Erythroblast (primary cell): ENCODE measurements around the gene RIPK3.
"Not testable (repeated sequence)": the region's sequence is repeated elsewhere in the genome, so short reads cannot be mapped to it uniquely, and the experiment has no call there.

ENCODE experiments used
- DNase-seq, 2 experiments: peaks; one replicate each; lab custom pipeline; 2025; lab: John Stamatoyannopoulos, UW
- GATA1 ChIP-seq: IDR thresholded peaks from 2 replicates; pipeline ENCODE4 v1.6.1; 2011; ENCODE audit warnings: low read depth, mild to moderate bottlenecking, control low read depth, low read length, moderate library complexity
- POLR2A ChIP-seq: IDR thresholded peaks from 2 replicates; pipeline ENCODE4 v1.6.1; 2011; ENCODE audit warnings: mild to moderate bottlenecking, low read length

Gene RIPK3

DNA sequence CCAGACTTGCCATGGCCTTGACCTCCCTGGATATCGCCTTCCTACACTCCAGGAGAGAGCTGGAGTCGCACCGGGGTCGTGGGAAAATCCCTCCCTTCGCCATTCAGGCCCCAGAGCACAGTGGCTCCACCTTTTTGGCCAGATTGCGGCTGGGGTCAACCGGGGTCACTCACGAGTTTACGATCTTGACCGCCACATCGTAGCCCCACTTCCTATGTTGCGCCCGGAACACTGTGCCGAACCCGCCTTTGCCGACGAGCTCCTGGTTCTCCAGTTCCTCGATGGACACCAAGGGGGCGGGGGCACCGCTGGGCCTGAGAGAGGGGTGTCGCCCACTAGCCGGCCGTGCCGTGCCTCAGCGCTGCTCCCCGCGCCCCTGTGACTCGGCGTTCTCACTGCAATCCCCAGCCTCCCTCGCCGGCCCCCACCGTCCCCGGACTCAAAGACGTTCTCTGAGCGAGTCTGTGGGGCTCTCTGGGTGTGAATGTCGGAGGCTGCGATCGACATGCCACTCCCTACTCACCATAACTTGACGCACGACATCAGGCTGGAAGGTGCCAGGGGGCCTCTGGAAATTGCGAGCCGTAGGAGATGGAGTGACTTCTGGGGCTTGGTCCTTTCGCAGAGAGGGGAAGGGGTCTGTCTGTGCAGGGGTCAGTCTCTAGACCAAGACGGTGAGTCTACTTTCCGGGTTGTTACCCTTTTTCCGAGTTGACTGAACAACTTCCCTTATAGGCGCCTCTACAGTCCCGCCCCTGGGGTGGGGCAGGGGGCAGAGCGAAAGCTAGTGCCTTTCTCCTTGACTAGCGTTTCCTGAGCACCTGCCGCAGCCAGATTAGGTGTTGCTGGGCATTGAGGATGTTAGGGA, at the start of gene RIPK3:
TSS of gene RIPK3 (minus strand) at position 708 of the 868 bp plus-strand sequence. CDS start at position 543, 165 bp downstream.
- peak in 1 of 2 experiments; percentile 43 for DNase-seq
- TF ChIP-seq POLR2A = no peak
- TF ChIP-seq GATA1 = no peak

DNA sequence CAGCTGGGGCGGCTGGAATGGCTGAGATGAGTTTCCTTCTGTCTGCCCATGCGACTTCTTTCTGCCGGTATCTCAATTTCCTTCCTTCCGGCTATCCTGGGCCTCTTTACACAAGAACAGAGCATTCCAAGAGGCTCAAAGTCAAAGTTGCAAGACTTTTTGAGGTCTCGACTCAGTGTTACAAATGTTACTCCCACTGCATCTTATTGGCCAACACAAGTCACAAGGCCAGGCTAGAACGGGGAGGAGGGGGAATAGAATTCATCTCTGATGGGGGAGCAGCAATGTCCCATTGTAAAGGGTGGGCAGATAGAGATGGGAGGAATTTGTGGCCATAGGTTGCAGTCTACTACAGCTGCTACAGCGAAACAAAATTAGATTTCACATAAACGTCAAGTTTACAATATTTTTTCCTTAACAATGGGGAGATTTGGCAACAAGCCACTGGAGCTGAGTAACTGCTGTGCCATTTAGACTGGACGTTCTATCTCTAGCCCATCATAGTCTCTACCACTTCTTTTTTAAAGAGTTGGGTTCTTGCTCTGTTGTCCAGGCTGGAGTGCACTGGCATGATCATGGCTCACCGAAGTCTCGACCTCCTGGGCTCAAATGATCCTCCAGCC, 49.5 kb upstream of the RIPK3 start:
- DNase-seq = no peak
- TF ChIP-seq POLR2A (no peak), GATA1 (no peak)

DNA sequence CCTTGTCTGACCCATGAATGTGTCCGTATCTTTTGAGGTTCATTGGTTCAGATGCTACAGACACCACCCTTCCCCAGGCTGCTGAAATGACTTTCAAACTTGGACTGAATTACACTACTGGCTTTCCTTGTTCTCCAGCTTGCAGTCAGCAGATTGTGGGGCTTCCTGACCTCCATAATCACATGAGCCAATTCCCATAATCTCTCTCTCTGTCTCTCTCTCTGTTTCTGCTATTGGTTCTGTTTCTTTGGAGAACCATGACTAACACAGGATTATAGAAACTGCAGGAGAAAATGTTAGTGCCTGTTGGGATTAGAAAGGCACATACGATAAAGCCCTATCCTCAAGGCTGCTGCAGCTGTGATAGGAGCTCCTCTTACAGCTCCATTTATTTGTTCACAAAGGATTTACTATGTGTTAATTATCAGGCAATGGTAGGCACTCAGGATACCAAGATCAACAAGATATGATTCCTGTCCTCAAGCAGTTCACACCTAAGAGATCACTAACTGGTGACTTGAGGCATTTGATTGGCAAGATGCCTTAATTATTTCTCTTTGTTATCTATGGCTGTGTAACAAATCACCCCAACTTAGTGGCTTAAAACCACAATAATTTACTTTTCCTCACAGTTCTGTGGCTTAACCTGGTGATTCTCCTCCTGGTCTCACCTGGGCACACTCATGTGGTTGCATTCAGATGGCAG, 48.8 kb upstream of the RIPK3 start:
- no peak for TF ChIP-seq GATA1
- DNase-seq = no peak

DNA sequence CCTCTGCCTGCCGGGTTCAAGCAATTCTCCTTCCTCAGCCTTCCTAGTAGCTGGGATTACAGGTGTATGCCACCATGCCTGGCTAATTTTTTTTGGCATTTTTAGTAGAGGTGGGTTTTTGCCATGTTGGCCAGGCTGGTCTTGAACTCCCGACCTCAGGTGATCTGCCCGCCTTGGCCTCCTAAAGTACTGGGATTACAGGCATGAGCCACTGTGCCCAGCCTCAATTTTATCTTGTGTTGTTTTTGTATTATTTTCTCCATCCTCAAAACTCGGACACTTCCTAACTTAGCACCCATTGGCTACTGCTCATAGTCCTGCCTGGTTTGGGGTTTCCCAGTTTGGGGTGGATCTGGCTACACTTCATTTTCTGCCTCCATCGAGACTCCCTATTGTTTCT, 47.8 kb upstream of the RIPK3 start:
- not testable (repeated sequence) for DNase-seq

DNA sequence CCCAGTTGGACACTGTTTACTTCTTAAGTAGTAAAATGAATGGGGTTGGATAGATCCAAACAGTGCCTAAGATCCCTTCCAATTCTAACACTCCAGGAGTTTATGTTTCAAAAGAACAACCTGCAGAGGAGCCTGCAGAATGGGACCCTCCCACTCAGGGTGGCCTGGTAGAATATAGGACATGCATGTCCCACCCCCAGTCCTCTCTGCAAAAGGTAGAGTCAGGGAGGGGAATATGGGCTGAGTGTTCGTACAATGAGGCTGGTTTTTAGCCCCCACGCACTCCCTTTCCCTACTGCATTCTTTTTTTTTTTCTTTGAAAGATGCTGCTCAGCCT, 47.2 kb upstream of the RIPK3 start:
- TF ChIP-seq POLR2A (no peak), GATA1 (no peak)
- no peak for DNase-seq

DNA sequence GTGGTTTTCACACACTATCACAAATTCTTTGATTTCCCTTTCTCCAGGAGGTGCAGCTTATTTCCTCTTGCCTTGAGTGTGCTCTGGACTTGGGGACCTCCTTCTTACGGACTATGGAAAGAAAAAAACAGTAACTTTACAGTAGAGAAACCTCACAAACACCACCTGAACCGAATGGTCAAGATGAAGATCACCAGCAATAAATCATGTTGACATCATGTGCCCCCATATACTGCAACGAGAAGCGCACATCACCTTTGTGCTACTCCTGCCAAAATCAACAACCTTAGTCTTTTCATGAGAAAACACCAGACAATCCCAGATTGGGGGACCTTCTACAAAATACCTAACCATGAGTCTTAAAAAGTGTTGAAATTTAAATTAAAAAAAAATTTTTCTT, 45.7 kb upstream of the RIPK3 start:
- no peak for DNase-seq
- TF ChIP-seq GATA1 = no peak
- TF ChIP-seq POLR2A = no peak

DNA sequence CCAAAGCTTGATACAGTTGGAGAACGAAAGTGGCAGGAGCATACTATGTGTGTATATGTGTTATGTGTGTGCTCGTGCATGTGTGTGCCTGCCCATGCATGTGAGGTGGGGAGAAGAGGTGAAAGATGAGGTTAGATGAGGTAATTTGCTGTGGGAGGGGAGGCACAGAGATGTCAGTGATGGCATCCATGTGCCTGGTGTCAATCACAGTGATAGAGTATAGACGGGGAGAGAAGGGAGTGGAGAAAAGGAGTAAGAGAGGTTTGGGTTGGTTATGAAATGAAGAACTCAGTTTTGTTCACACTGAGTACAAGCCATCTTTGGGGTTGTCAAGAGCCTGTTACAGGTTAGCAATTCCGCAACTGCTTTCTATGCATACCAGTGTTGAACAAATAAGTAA, 44.4 kb upstream of the RIPK3 start:
- DNase-seq = no peak

DNA sequence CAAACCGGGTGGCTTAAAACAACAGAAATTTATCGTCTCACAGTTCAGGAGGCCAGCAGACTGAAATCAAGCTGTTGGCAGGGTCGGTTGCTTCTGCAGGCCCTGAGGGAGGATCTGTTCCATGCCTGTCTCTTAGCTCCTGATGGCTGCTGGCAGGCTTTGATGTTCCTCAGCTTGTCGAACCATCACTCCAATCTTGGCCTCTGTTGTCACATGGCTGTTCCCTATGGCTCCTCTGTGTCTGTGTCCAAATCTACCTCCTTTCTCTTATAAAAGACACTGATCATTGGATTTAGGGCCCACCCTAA, 42.2 kb upstream of the RIPK3 start:
- no peak for DNase-seq
- no peak for TF ChIP-seq POLR2A
- TF ChIP-seq GATA1 = no peak

More for the DNA sequence above, 44.4 kb upstream of the RIPK3 start:
- no peak for TF ChIP-seq POLR2A
- no peak for TF ChIP-seq GATA1

DNA sequence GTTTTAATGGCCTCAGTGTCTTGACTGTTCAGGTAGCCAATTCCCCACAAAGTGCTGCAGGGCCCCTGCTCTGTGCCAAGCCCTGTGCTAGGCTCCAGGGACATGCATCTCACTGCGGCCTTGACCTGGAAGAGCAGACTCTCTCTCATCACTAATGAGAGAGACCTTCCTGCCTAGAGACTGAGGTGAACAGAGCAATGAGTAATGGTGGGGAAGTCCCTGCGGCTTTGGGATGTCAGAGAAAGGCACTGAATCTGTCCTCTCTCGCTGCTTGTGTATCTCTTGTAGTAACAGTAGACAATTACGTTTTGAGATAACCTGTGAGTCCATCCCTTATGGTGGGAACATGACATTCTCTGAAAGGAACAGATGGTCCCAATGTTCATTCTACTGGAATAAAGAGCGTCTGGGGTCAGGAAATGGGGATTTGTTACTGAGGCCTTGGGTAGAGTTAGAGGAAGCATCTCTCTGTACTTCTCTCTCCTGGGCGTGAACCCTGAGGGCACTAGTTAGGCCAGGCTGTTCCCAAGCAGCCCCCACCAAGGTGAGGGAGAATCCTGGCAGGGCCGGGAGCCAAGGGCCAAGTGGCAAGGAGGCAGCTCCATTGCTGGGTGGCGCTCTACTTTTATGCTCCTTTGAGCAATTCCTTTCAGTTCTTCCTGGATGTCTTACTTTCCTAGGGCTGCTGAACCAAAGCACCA, 41.7 kb upstream of the RIPK3 start:
- no peak for DNase-seq
- TF ChIP-seq GATA1 (no peak), POLR2A (no peak)

DNA sequence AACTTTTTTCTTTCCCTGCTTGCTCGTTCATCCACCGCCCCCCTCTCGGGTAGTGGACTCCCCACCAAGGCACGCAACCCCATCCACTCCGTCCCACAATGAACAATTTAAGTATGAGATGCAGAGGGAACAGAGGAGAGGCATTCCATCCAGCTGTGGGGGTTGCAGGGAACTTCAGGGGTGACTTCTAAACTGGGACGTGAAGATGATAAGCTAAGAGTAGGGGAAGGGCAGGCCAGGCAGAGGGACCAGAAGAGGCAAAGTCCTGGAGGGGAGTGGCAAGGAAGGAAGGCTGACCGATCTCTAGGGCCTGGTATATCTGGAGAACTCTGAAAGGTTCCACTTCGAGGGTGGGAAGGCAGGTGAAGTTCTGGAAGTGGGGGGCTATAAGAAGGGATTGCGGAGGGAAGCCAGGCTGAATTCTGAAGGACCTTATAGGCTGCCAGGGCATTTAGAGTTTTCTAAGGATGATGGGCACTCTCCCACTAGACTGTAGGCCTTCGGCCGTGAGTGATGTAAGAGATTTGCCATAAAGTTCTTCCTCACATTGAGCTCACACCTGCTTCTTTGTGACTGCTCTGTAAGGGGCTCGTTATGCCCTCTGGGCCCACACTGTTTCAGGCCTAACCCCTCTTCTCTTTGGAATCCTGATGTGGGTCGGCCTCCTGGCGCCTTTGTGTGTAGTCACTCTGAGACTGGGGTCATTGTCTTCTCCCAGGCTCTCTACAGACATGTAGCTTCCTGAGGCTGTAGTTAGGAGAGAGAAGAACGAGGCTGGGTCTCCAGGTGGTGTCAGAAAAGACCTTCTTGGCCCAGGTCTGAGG, 40.3 kb upstream of the RIPK3 start:
- TF ChIP-seq GATA1 (no peak), POLR2A (no peak)

DNA sequence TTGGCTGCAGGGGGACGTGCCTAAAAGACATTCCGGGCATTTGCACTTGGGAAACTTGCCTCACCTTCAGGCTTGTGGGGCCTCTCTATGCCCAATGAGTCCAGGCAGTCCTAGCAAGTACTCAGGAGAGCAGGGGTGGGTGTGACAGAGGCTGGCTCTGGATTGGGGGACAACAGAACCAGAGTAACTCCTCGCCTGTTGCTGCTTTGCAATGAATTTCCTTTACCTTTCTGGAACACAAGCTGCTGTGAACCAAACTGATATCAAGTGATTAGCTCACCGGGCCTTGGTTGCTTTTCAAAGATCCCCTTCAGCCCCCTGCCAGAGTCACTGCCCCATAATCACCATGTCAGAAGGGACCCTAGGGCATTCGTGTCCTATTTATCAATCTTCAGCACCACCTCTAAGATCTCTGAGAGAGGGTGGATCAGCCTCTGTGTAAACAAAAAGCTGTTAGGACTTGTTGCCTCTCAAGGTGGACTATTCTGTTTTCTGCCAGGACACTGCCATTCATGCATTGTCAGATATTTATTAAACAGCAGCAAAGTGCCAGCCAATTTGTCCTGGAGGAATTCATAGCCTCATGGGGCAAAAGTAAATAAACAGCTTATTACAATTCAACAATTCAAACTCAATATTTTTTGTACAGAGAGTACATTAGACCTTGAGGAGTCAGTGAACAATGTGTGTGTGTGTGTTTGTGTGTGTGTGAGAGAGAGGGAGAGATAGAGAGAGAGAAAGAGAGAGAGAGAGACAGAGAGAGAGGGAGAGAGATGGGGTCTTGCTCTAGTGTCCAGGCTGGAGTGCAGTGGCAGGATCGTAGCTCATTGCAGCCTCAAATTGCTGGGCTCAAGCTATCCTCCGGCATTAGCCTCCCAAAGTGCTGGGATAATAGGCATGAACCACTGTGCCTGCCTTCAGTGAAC, 39.5 kb upstream of the RIPK3 start:
- DNase-seq = no peak
- TF ChIP-seq GATA1 (no peak), POLR2A (no peak)

More for the DNA sequence above, 40.3 kb upstream of the RIPK3 start:
- DNase-seq = no peak

DNA sequence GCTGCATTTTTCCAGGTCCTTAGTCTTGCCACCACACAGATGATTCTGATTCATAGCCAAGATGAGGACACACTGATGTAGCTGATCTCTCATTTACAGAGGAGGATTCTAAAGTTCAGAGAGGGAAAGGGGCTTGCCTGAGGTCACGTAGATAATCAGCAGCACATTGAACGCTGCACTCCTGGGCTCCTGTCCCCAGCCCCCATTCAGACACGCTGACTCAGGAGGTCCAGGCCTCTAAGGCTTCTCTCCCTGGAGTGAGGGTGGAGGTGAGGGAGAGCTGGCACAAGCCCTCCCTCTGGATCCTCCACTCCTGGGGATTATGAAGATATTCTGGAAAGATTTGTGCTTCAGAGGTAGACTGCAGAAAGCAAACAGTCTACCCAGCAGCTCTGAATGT, 38.5 kb upstream of the RIPK3 start:
- no peak for TF ChIP-seq POLR2A
- no peak for TF ChIP-seq GATA1
- DNase-seq = no peak
